HepG2 (cell line): Measurements from ENCODE around the gene DST. TPM values are rescaled to one million over a fixed set of nuclear protein-coding genes. Genes with fewer than 3 reads are reported as not detected.

Source experiments
- BORCS8-MEF2B ChIP-seq: sonication (generic); formaldehyde crosslinking; IDR thresholded peaks from 2 replicates; pipeline ENCODE4 v1.8.0; 2022; ENCODE audit warnings: mild to moderate bottlenecking, missing genetic modification reagents
- CENPT ChIP-seq: sonication (generic); formaldehyde crosslinking; IDR thresholded peaks from 2 replicates; pipeline ENCODE4 v1.8.0; 2022; ENCODE audit warnings: low read depth, mild to moderate bottlenecking, moderate library complexity, missing genetic modification reagents
- DR1 ChIP-seq: sonication (generic); formaldehyde crosslinking; IDR thresholded peaks from 2 replicates; pipeline ENCODE4 v1.8.0; 2021; ENCODE audit warnings: mild to moderate bottlenecking, missing genetic modification reagents, inconsistent platforms
- ERF ChIP-seq: IDR thresholded peaks from 2 replicates; pipeline ENCODE4 v1.6.1; 2018; ENCODE audit warnings: missing biosample characterization, missing genetic modification reagents
- FLYWCH1 ChIP-seq: sonication (generic); formaldehyde crosslinking; IDR thresholded peaks from 2 replicates; pipeline ENCODE4 v1.8.1; 2023; ENCODE audit warnings: mild to moderate bottlenecking, missing genetic modification reagents
- HHEX ChIP-seq: IDR thresholded peaks from 2 replicates; pipeline ENCODE4 v1.6.1; 2016; ENCODE audit warnings: control low read depth
- HOXA7 ChIP-seq: sonication (generic); formaldehyde crosslinking; IDR thresholded peaks from 2 replicates; pipeline ENCODE4 v1.8.1; 2022; ENCODE audit warnings: mild to moderate bottlenecking, missing genetic modification reagents, moderate library complexity
- HOXA9 ChIP-seq: sonication (generic); formaldehyde crosslinking; IDR thresholded peaks from 2 replicates; pipeline ENCODE4 v1.8.1; 2022; ENCODE audit warnings: missing genetic modification reagents, mild to moderate bottlenecking, moderate library complexity, borderline replicate concordance
- IKZF1 ChIP-seq: fragments of 450-650 bp; IDR thresholded peaks from 2 replicates; pipeline ENCODE4 v1.7.1; 2016
- ISX ChIP-seq: sonication (generic); formaldehyde crosslinking; conservative IDR thresholded peaks from 2 replicates; pipeline ENCODE4 v1.5.0; 2020; ENCODE audit warnings: missing genetic modification reagents
- MLLT10 ChIP-seq: sonication (generic); formaldehyde crosslinking; IDR thresholded peaks from 2 replicates; pipeline ENCODE4 v1.4.0; 2020; ENCODE audit warnings: missing genetic modification reagents
- NCOR1 ChIP-seq: fragments of 200-600 bp; sonication (generic); IDR thresholded peaks from 2 replicates; pipeline ENCODE4 v1.7.0; 2017; ENCODE audit warnings: antibody characterized with exemption, low read length, borderline replicate concordance
- ONECUT2 ChIP-seq: sonication (generic); formaldehyde crosslinking; IDR thresholded peaks from 2 replicates; pipeline ENCODE4 v1.4.0; 2020; ENCODE audit warnings: missing genetic modification reagents
- PAX8 ChIP-seq: sonication (generic); formaldehyde crosslinking; IDR thresholded peaks from 2 replicates; pipeline ENCODE4 v1.8.0; 2022; ENCODE audit warnings: mild to moderate bottlenecking, missing genetic modification reagents, borderline replicate concordance
- RORA ChIP-seq: sonication (generic); formaldehyde crosslinking; IDR thresholded peaks from 2 replicates; pipeline ENCODE4 v1.5.0; 2020; ENCODE audit warnings: mild to moderate bottlenecking, missing genetic modification reagents, moderate library complexity
- SAP130 ChIP-seq: IDR thresholded peaks from 2 replicates; pipeline ENCODE4 v1.6.1; 2016; ENCODE audit warnings: low read depth
- SP4 ChIP-seq: sonication (generic); formaldehyde crosslinking; IDR thresholded peaks from 2 replicates; pipeline ENCODE4 v1.8.1; 2023; ENCODE audit warnings: mild to moderate bottlenecking, missing genetic modification reagents
- YY1 ChIP-seq: IDR thresholded peaks from 2 replicates; pipeline ENCODE4 v1.6.1; 2011; ENCODE audit warnings: low read length, low read depth, moderate library complexity, mild to moderate bottlenecking; ENCODE audit not compliant: insufficient read depth, insufficient replicate concordance
- ZFP36L2 ChIP-seq: sonication (generic); formaldehyde crosslinking; IDR thresholded peaks from 2 replicates; pipeline ENCODE4 v1.4.0; 2020; ENCODE audit warnings: missing genetic modification reagents
- ZFP62 ChIP-seq: sonication (generic); formaldehyde crosslinking; IDR thresholded peaks from 2 replicates; pipeline ENCODE4 v1.4.0; 2020; ENCODE audit warnings: missing genetic modification reagents
- ZNF251 ChIP-seq: sonication (generic); formaldehyde crosslinking; IDR thresholded peaks from 2 replicates; pipeline ENCODE4 v1.9.0; 2021; ENCODE audit warnings: mild to moderate bottlenecking, missing genetic modification reagents
- ZNF264 ChIP-seq: sonication (generic); formaldehyde crosslinking; IDR thresholded peaks from 2 replicates; pipeline ENCODE4 v1.4.0; 2020; ENCODE audit warnings: missing genetic modification reagents
- ZNF331 ChIP-seq: sonication (generic); formaldehyde crosslinking; IDR thresholded peaks from 2 replicates; pipeline ENCODE4 v1.4.0; 2020; ENCODE audit warnings: missing genetic modification reagents
- ZNF343 ChIP-seq: sonication (generic); formaldehyde crosslinking; IDR thresholded peaks from 2 replicates; pipeline ENCODE4 v1.4.0; 2020; ENCODE audit warnings: mild to moderate bottlenecking, missing genetic modification reagents
- ZNF367 ChIP-seq: sonication (generic); formaldehyde crosslinking; IDR thresholded peaks from 2 replicates; pipeline ENCODE4 v1.4.0; 2020; ENCODE audit warnings: missing genetic modification reagents, borderline replicate concordance
- ZNF468 ChIP-seq: sonication (generic); formaldehyde crosslinking; IDR thresholded peaks from 2 replicates; pipeline ENCODE4 v1.8.0; 2022; ENCODE audit warnings: mild to moderate bottlenecking, moderate library complexity, missing genetic modification reagents
- ZNF552 ChIP-seq: sonication (generic); formaldehyde crosslinking; IDR thresholded peaks from 2 replicates; pipeline ENCODE4 v1.9.0; 2022; ENCODE audit warnings: missing genetic modification reagents, mild to moderate bottlenecking, borderline replicate concordance
- ZNF570 ChIP-seq: sonication (generic); formaldehyde crosslinking; IDR thresholded peaks from 2 replicates; pipeline ENCODE4 v1.4.0; 2020; ENCODE audit warnings: mild to moderate bottlenecking, missing genetic modification reagents, borderline replicate concordance
- ZNF709 ChIP-seq: sonication (generic); formaldehyde crosslinking; IDR thresholded peaks from 2 replicates; pipeline ENCODE4 v1.5.0; 2020; ENCODE audit warnings: mild to moderate bottlenecking, missing genetic modification reagents
- polyA plus RNA-seq, 8 experiments: library from polyadenylated mRNA; depleted of rRNA in 3 of 8; stranded (reverse) in 7 of 8; unstranded in 1 of 8; fragments of >200 nt; fragmentation: Illumina TruSeq in 4 of 8; extraction: Trizol in 4 of 8; gene quantifications; 2 replicates each; pipeline versions ENCODE4 v1.2.1 to v1.2.3, GENCODE V29; 2011 to 2016; ENCODE audit warnings: low read depth in 4 of 8, missing spikeins in 1 of 8, mixed read lengths in 1 of 8; ENCODE audit not compliant: insufficient read depth in 1 of 8
- total RNA-seq, 5 experiments: library from RNA; depleted of rRNA; stranded (reverse); fragments of >200 nt; fragmentation: Illumina TruSeq; extraction: Trizol; gene quantifications; 2 replicates each; pipeline ENCODE4 v1.2.3, GENCODE V29; 2016; ENCODE audit warnings: low read depth in 1 of 5
- TF ChIP-seq, protein P1 (sequence below): sonication (generic); formaldehyde crosslinking; IDR thresholded peaks from 2 replicates; pipeline ENCODE4 v1.4.0; 2020; ENCODE audit warnings: missing genetic modification reagents; ENCODE audit errors: not compliant biosample characterization
- TF ChIP-seq, protein P2 (sequence below): sonication (generic); formaldehyde crosslinking; conservative IDR thresholded peaks from 2 replicates; pipeline ENCODE4 v1.4.0; 2020; ENCODE audit warnings: missing genetic modification reagents
- TF ChIP-seq, protein P3 (sequence below): sonication (generic); formaldehyde crosslinking; IDR thresholded peaks from 2 replicates; pipeline ENCODE4 v1.5.0; 2020; ENCODE audit warnings: mild to moderate bottlenecking, missing genetic modification reagents

The DST gene
- total and polyA plus RNA-seq, 2 of the 13 experiments (the other 11 are each of a cell fraction or from before 2014, with no cell fraction given), result 64.4 to 89.0 TPM

DNA sequence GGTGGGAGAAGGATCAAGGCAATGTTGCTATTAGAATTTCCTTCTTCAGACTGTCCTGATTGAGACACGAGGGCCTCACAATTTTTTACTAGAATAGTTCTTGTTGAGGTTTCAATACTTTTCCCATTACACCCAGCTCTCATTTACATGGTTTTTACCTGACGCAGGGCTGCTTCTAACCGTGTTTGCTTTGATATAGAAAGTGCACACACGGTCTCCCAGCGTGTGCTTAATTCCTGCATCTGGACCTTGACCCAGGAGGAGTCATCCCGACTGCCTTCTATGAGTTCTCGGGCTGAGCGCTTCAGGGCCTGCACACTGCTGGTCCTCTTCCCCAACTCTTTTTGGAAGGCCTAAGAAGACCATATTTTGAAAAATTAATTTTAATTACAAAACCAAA, 160.2 kb downstream of the DST start (continued):
- TF ChIP-seq HOXA9 (CRISPR knock-in tag), result no peak
- TF ChIP-seq BORCS8-MEF2B (CRISPR knock-in tag), result no peak
- TF ChIP-seq NCOR1, result peak; percentile 64; the same call in 1 of the 2 replicates
- TF ChIP-seq HOXA7 (CRISPR knock-in tag), result no peak
- TF ChIP-seq ONECUT2 (CRISPR knock-in tag), result no peak
- TF ChIP-seq ZFP62 (CRISPR knock-in tag), result no peak
- TF ChIP-seq CENPT (CRISPR knock-in tag), result no peak
- TF ChIP-seq HHEX (CRISPR knock-in tag), result no peak
- TF ChIP-seq ZNF343 (CRISPR knock-in tag), result no peak
- no peak for TF ChIP-seq ISX (CRISPR knock-in tag)
- peak; percentile 61; the same call in 1 of the 2 replicates for TF ChIP-seq ZNF331
- TF ChIP-seq, protein P1, sequence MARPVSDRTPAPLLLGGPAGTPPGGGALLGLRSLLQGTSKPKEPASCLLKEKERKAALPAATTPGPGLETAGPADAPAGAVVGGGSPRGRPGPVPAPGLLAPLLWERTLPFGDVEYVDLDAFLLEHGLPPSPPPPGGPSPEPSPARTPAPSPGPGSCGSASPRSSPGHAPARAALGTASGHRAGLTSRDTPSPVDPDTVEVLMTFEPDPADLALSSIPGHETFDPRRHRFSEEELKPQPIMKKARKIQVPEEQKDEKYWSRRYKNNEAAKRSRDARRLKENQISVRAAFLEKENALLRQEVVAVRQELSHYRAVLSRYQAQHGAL (CRISPR knock-in tag), result no peak
- no peak for TF ChIP-seq ZNF367 (CRISPR knock-in tag)
- peak; percentile 48; the same call in 1 of the 2 replicates for TF ChIP-seq ERF (CRISPR knock-in tag)
- TF ChIP-seq, protein P2, sequence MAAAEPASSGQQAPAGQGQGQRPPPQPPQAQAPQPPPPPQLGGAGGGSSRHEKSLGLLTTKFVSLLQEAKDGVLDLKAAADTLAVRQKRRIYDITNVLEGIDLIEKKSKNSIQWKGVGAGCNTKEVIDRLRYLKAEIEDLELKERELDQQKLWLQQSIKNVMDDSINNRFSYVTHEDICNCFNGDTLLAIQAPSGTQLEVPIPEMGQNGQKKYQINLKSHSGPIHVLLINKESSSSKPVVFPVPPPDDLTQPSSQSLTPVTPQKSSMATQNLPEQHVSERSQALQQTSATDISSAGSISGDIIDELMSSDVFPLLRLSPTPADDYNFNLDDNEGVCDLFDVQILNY (CRISPR knock-in tag), result no peak
- TF ChIP-seq RORA (CRISPR knock-in tag), result no peak
- no peak for TF ChIP-seq YY1
- no peak for TF ChIP-seq ZNF570 (CRISPR knock-in tag)
- no peak for TF ChIP-seq ZNF709 (CRISPR knock-in tag)
- TF ChIP-seq MLLT10 (CRISPR knock-in tag), result no peak
- no peak for TF ChIP-seq DR1 (CRISPR knock-in tag)
- TF ChIP-seq, protein P3, sequence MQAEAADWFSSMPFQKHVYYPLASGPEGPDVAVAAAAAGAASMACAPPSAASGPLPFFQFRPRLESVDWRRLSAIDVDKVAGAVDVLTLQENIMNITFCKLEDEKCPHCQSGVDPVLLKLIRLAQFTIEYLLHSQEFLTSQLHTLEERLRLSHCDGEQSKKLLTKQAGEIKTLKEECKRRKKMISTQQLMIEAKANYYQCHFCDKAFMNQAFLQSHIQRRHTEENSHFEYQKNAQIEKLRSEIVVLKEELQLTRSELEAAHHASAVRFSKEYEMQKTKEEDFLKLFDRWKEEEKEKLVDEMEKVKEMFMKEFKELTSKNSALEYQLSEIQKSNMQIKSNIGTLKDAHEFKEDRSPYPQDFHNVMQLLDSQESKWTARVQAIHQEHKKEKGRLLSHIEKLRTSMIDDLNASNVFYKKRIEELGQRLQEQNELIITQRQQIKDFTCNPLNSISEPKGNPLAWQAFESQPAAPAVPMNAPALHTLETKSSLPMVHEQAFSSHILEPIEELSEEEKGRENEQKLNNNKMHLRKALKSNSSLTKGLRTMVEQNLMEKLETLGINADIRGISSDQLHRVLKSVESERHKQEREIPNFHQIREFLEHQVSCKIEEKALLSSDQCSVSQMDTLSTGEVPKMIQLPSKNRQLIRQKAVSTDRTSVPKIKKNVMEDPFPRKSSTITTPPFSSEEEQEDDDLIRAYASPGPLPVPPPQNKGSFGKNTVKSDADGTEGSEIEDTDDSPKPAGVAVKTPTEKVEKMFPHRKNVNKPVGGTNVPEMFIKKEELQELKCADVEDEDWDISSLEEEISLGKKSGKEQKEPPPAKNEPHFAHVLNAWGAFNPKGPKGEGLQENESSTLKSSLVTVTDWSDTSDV, result no peak
- no peak for TF ChIP-seq SP4 (CRISPR knock-in tag)
- TF ChIP-seq ZNF251 (CRISPR knock-in tag), result no peak
- peak; percentile 27; the same call in 1 of the 2 replicates for TF ChIP-seq ZNF264 (CRISPR knock-in tag)
- TF ChIP-seq SAP130 (CRISPR knock-in tag), result peak; percentile 61
- TF ChIP-seq ZNF468 (CRISPR knock-in tag), result no peak
- TF ChIP-seq FLYWCH1 (CRISPR knock-in tag), result no peak
- TF ChIP-seq ZFP36L2 (CRISPR knock-in tag), result no peak
- no peak for TF ChIP-seq PAX8 (CRISPR knock-in tag)
- no peak for TF ChIP-seq IKZF1
- no peak for TF ChIP-seq ZNF552 (CRISPR knock-in tag)
